Fibroblast of the aortic adventitia (primary cell): ENCODE data around the gene SH3PXD2A. TPM values are rescaled to one million over a fixed set of nuclear protein-coding genes. Genes with fewer than 3 reads are reported as not detected.

Experiments
- DNase-seq: peaks from one replicate; pipeline ENCODE4 v3.0.0-alpha.2; 2010; ENCODE audit warnings: low read depth
- H3K4me3 ChIP-seq: 2 replicates; pipeline ENCODE4 v1.5.1; 2011; ENCODE audit warnings: low read depth, mild to moderate bottlenecking, control low read depth, low read length, moderate library complexity
- total RNA-seq: library from RNA; depleted of rRNA; stranded (reverse); fragments of >200 nt; gene quantifications from 2 replicates; pipeline ENCODE4 v1.2.3, GENCODE V29; 2012; ENCODE audit warnings: low replicate concordance
- TF ChIP-seq, protein P1 (sequence below): IDR thresholded peaks from 2 replicates; pipeline ENCODE4 v1.5.1; 2011; ENCODE audit warnings: mild to moderate bottlenecking, low read length, control low read depth, inconsistent platforms; ENCODE audit not compliant: insufficient read depth

SH3PXD2A gene
- total RNA-seq, 1 donor: 20.4 TPM

- no peak for DNase-seq
- no peak overlapping the region for H3K4me3 ChIP-seq
- TF ChIP-seq, protein P1, sequence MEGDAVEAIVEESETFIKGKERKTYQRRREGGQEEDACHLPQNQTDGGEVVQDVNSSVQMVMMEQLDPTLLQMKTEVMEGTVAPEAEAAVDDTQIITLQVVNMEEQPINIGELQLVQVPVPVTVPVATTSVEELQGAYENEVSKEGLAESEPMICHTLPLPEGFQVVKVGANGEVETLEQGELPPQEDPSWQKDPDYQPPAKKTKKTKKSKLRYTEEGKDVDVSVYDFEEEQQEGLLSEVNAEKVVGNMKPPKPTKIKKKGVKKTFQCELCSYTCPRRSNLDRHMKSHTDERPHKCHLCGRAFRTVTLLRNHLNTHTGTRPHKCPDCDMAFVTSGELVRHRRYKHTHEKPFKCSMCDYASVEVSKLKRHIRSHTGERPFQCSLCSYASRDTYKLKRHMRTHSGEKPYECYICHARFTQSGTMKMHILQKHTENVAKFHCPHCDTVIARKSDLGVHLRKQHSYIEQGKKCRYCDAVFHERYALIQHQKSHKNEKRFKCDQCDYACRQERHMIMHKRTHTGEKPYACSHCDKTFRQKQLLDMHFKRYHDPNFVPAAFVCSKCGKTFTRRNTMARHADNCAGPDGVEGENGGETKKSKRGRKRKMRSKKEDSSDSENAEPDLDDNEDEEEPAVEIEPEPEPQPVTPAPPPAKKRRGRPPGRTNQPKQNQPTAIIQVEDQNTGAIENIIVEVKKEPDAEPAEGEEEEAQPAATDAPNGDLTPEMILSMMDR: no peak
These were observed 53.3 kb downstream of the SH3PXD2A start for GRCh38 chr10:103802081-103802480.

GRCh38 chr10:103800789-103801540, 54.4 kb downstream of the SH3PXD2A start:
- no peak for DNase-seq
- TF ChIP-seq, protein P1: no peak
- H3K4me3 ChIP-seq: no peak overlapping the region

- DNase-seq: no peak
- TF ChIP-seq, protein P1: no peak
These were observed 55.3 kb downstream of the SH3PXD2A start for GRCh38 chr10:103800089-103800488.

GRCh38 chr10:103799341-103799740, 56.0 kb downstream of the SH3PXD2A start:
- no peak overlapping the region for H3K4me3 ChIP-seq
- TF ChIP-seq, protein P1: no peak
- DNase-seq: no peak

More at GRCh38 chr10:103800089-103800488, 55.3 kb downstream of the SH3PXD2A start:
- no peak overlapping the region for H3K4me3 ChIP-seq

DNA sequence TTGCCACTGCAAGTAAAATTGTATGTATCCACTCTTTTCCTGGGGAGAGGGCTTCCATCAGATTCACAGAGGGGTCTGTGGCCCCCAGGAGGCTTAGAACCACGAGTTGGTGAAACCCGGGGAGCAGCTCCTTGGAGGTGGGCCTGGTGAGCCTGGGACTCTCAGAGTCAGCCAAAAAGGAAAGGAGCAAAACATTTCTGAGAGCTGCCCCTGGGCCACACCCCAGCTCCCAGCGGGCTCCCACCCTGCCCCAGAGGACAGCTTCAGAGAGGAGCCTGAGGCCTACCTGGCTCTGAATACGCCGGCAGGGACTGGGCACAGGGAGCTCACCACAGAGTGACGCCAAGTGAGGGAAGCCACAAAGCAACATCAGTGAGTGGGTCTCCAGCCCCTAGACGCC, 56.9 kb downstream of the SH3PXD2A start:
- no peak for DNase-seq
- H3K4me3 ChIP-seq: no peak overlapping the region
- TF ChIP-seq, protein P1: no peak

DNA sequence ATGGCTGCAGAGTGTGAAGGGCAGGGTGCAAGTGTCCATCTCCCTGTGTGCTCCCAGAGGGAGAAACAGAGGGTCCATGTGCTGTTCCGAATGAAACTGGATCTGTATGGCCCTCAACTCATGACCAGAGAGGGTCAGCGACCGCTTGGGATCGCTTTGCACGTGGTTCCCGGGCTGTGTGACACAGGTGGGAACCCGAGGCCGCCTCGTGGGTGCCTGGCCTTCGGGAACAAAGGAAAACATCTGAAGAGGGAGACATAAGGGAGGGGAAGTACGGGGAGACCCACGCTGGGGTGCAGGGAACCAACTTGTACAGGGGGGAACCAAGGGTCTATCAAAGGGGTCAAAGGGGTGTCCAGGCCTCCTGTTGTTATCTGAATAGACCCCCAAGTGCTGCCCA, 57.5 kb downstream of the SH3PXD2A start:
- H3K4me3 ChIP-seq: no peak overlapping the region
- DNase-seq: no peak
- TF ChIP-seq, protein P1: no peak
